Measurements from ENCODE around the gene KHNYN.

GRCh38 chr14:24434676-24435075, 4.9 kb downstream of the KHNYN start:
- TF ChIP-seq, protein P1, sequence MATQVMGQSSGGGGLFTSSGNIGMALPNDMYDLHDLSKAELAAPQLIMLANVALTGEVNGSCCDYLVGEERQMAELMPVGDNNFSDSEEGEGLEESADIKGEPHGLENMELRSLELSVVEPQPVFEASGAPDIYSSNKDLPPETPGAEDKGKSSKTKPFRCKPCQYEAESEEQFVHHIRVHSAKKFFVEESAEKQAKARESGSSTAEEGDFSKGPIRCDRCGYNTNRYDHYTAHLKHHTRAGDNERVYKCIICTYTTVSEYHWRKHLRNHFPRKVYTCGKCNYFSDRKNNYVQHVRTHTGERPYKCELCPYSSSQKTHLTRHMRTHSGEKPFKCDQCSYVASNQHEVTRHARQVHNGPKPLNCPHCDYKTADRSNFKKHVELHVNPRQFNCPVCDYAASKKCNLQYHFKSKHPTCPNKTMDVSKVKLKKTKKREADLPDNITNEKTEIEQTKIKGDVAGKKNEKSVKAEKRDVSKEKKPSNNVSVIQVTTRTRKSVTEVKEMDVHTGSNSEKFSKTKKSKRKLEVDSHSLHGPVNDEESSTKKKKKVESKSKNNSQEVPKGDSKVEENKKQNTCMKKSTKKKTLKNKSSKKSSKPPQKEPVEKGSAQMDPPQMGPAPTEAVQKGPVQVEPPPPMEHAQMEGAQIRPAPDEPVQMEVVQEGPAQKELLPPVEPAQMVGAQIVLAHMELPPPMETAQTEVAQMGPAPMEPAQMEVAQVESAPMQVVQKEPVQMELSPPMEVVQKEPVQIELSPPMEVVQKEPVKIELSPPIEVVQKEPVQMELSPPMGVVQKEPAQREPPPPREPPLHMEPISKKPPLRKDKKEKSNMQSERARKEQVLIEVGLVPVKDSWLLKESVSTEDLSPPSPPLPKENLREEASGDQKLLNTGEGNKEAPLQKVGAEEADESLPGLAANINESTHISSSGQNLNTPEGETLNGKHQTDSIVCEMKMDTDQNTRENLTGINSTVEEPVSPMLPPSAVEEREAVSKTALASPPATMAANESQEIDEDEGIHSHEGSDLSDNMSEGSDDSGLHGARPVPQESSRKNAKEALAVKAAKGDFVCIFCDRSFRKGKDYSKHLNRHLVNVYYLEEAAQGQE (IDR thresholded peaks at IDR 0.05; ENCODE audit: unreplicated experiment): no peak
- TF ChIP-seq CTCF (conservative IDR thresholded peaks at IDR 0.05; ENCODE audit: low read depth in 2 of 2) (no peak), POLR2AphosphoS5 (IDR thresholded peaks at IDR 0.05; ENCODE audit: low read depth) (no peak), STAT1 (IDR thresholded peaks at IDR 0.05; ENCODE audit: unreplicated experiment) (no peak), EZH2 (IDR thresholded peaks at IDR 0.05; ENCODE audit: low read depth, unreplicated experiment) (no peak), ZNF114 (CRISPR knock-in tag; IDR thresholded peaks at IDR 0.05) (no peak), EZH2phosphoT487 (IDR thresholded peaks at IDR 0.05; ENCODE audit: unreplicated experiment) (no peak)
- TF ChIP-seq, protein P2, sequence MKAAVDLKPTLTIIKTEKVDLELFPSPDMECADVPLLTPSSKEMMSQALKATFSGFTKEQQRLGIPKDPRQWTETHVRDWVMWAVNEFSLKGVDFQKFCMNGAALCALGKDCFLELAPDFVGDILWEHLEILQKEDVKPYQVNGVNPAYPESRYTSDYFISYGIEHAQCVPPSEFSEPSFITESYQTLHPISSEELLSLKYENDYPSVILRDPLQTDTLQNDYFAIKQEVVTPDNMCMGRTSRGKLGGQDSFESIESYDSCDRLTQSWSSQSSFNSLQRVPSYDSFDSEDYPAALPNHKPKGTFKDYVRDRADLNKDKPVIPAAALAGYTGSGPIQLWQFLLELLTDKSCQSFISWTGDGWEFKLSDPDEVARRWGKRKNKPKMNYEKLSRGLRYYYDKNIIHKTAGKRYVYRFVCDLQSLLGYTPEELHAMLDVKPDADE (IDR thresholded peaks at IDR 0.05): no peak
